ENCODE data around the gene RPN1. TPM values are rescaled to one million over a fixed set of nuclear protein-coding genes. Genes with fewer than 3 reads are reported as not detected.

RPN1 gene
- total RNA-seq: 100 to 1,000 TPM; 115 to 158 (median 143) TPM
- 100 to 1,000 TPM in 1 of 3 donors, 10 to 100 TPM in 2; 33.6 to 220 (median 55.7) TPM for polyA plus RNA-seq

GRCh38 chr3:128650096-128651050, at the start of gene RPN1:
RPN1 (minus strand) TSS chr3:128650818; CDS start chr3:128650800, 18 bp downstream.
- Histone ChIP-seq H3K27ac (peak within 1 kb of the TSS; percentile 96 to 100 (median 100)), H3K36me3 (no peaks in the 10 kb centered on the region), H3K27me3 (no peaks in the 10 kb centered on the region), H3K4me1 (peaks cover 0 to 23% (median 17%) of the 10 kb centered on the region in 4 donors), H3K4me3 (peak within 1 kb of the TSS; percentile 94 to 100 (median 97)), H3K9me3 (no peaks in the 10 kb centered on the region)
- TF ChIP-seq POLR2A (IDR thresholded peaks at IDR 0.05) (peak; percentile 69 to 72), POLR2AphosphoS5 (IDR thresholded peaks at IDR 0.05) (peak; percentile 83 to 95 (median 90)), EP300 (IDR thresholded peaks at IDR 0.05) (no peak)
- TF ChIP-seq, protein P1, sequence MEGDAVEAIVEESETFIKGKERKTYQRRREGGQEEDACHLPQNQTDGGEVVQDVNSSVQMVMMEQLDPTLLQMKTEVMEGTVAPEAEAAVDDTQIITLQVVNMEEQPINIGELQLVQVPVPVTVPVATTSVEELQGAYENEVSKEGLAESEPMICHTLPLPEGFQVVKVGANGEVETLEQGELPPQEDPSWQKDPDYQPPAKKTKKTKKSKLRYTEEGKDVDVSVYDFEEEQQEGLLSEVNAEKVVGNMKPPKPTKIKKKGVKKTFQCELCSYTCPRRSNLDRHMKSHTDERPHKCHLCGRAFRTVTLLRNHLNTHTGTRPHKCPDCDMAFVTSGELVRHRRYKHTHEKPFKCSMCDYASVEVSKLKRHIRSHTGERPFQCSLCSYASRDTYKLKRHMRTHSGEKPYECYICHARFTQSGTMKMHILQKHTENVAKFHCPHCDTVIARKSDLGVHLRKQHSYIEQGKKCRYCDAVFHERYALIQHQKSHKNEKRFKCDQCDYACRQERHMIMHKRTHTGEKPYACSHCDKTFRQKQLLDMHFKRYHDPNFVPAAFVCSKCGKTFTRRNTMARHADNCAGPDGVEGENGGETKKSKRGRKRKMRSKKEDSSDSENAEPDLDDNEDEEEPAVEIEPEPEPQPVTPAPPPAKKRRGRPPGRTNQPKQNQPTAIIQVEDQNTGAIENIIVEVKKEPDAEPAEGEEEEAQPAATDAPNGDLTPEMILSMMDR (IDR thresholded peaks at IDR 0.05): no peak
- intact Hi-C loops (cut with DNase I): loop anchor here (1.0 to 2.0 kb wide), 4 partner anchors 30 to 229 kb away; partner anchors contain the start of genes ACAD9 and RAB7A
- 0 to 1% methylated on average over 96 of the region's 96 CpGs for WGBS, 2 donors
- DNase-seq: peak; percentile 99

GRCh38 chr3:128698211-128699047, 47.8 kb upstream of the RPN1 start:
- 1 to 2% methylated on average over 53 of the region's 53 CpGs for WGBS, 2 donors
- intact Hi-C loops (cut with DNase I): loop anchor here (1.0 to 2.0 kb wide), 2 partner anchors 17 to 26 kb away; no protein-coding TSS in a partner anchor
- Histone ChIP-seq H3K4me1 (peaks cover 0 to 4% (median 0%) of the 10 kb centered on the region in 4 donors), H3K27ac (peak overlapping the region; percentile 83 to 89 (median 86)), H3K27me3 (no peaks in the 10 kb centered on the region), H3K4me3 (peak overlapping the region; percentile 48 to 70 (median 64)), H3K36me3 (no peaks in the 10 kb centered on the region), H3K9me3 (no peaks in the 10 kb centered on the region)
- DNase-seq: peak; percentile 74
- peak in 2 of 4 donors; percentile 49 to 69 for TF ChIP-seq POLR2AphosphoS5 (IDR thresholded peaks at IDR 0.05)
- TF ChIP-seq, protein P1 (IDR thresholded peaks at IDR 0.05): no peak
- TF ChIP-seq EP300 (IDR thresholded peaks at IDR 0.05): no peak
- peak in 1 of 2 donors; percentile 26 for TF ChIP-seq POLR2A (IDR thresholded peaks at IDR 0.05)

- Histone ChIP-seq H3K27ac (no peak overlapping the region), H3K27me3 (no peaks in the 10 kb centered on the region), H3K4me3 (no peak overlapping the region), H3K4me1 (peaks cover 0 to 4% (median 0%) of the 10 kb centered on the region in 4 donors), H3K36me3 (no peaks in the 10 kb centered on the region), H3K9me3 (no peaks in the 10 kb centered on the region)
- 92 to 94% methylated on average over 8 of the region's 8 CpGs for WGBS, 2 donors
- DNase-seq: no peak
- no peak for TF ChIP-seq EP300 (IDR thresholded peaks at IDR 0.05)
- intact Hi-C loops (cut with DNase I): no loop called here
These were observed 46.7 kb upstream of the RPN1 start for GRCh38 chr3:128697341-128697740.

GRCh38 chr3:128693696-128694095, 43.1 kb upstream of the RPN1 start:
- no peak overlapping the region for H3K27ac ChIP-seq
- H3K9me3 ChIP-seq: no peaks in the 10 kb centered on the region
- no peaks in the 10 kb centered on the region for H3K27me3 ChIP-seq
- no peak overlapping the region for H3K4me3 ChIP-seq
- WGBS, 2 donors: 0 to 60% methylated on average over 2 of the region's 2 CpGs
- H3K36me3 ChIP-seq: no peaks in the 10 kb centered on the region
- no peak for TF ChIP-seq POLR2AphosphoS5 (IDR thresholded peaks at IDR 0.05)
- TF ChIP-seq, protein P1 (IDR thresholded peaks at IDR 0.05): no peak
- TF ChIP-seq POLR2A (IDR thresholded peaks at IDR 0.05): no peak
- no peak for TF ChIP-seq EP300 (IDR thresholded peaks at IDR 0.05)
- DNase-seq: no peak
- intact Hi-C loops (cut with DNase I): no loop called here
- H3K4me1 ChIP-seq: peaks cover 0 to 4% (median 0%) of the 10 kb centered on the region in 4 donors

All from sigmoid colon (tissue), 7 donors.